Activated CD4-positive, alpha-beta memory T cell treated with anti-CD3 and anti-CD28 coated beads, Interleukin-2, amount 10 ng/mL, durations not matched to agents 7 days and 5 days (primary cell): Measurements from ENCODE around the gene CPNE2. TPM values are rescaled to one million over a fixed set of nuclear protein-coding genes. Genes with fewer than 3 reads are reported as not detected.
"Not testable (repeated sequence)": the region's sequence is repeated elsewhere in the genome, so short reads cannot be mapped to it uniquely, and the experiment has no call there.

Source experiments
- CTCF ChIA-PET: fragments of 350-600 bp; sonication (Branson Sonifier 250); formaldehyde crosslinking; loops from one replicate; lab custom pipeline; 2021; ENCODE audit warnings: antibody characterized with exemption, inconsistent platforms; lab: Charles Lee
- POLR2A ChIA-PET: fragments of 350-600 bp; sonication (Branson Sonifier 250); formaldehyde crosslinking; loops from one replicate; lab custom pipeline; 2021; ENCODE audit warnings: antibody characterized with exemption; lab: Charles Lee
- DNase-seq: peaks from one replicate; pipeline ENCODE4 v3.0.0-alpha.2; 2020
- H3K27ac Mint-ChIP-seq: one replicate; pipeline ENCODE4 v1.8.0; 2021; ENCODE audit warnings: mild to moderate bottlenecking, mixed read lengths
- H3K27me3 Mint-ChIP-seq: one replicate; pipeline ENCODE4 v1.8.0; 2021; ENCODE audit warnings: mixed read lengths
- H3K36me3 Mint-ChIP-seq: one replicate; pipeline ENCODE4 v1.8.0; 2021; ENCODE audit warnings: low read depth, mixed read lengths
- H3K4me1 Mint-ChIP-seq: one replicate; pipeline ENCODE4 v1.8.0; 2021; ENCODE audit warnings: mixed read lengths
- H3K4me3 Mint-ChIP-seq: one replicate; pipeline ENCODE4 v1.8.0; 2021; ENCODE audit warnings: mild to moderate bottlenecking, mixed read lengths
- H3K9me3 Mint-ChIP-seq: one replicate; pipeline ENCODE4 v1.8.0; 2021; ENCODE audit warnings: mixed read lengths
- total RNA-seq, 2 experiments: library from RNA; stranded (reverse); gene quantifications; one replicate each; pipeline ENCODE4 v1.2.3, GENCODE V29; 2021

The CPNE2 gene
- total RNA-seq, 2 experiments from 2014 or later, result 4.6 to 4.8 TPM

DNA sequence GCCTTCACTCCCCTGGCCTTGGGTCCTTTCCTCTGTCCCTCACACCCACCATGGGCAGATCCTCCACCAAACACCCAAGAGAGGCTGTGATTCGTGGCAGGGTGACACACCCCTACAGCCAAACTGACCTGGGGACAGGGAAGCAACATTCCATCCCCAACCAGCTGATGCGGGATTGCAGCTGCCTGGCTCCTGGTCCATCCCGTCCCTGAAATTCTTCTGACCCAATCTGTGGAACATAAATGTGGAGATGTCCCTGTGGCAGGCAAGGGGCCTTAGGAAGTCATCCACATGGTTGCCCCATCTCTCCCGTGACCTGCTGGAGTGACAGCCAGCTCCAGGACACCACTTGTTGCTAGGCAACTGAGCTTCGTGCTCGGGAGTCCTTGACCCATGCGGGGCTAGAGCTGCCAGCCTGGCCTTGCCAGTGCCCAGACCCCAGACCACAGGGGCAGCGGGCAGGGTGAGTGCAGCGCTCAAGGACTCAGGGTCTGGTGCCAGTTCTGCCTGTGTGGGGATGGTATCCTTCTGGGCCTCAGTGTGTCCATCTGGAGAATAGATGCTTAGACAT, 34.0 kb upstream of the CPNE2 start:
- ChIA-PET CTCF (no interaction called here), POLR2A (interaction anchor here (1.1 kb wide), 2 partner anchors 9 to 14 kb away, joined by 3 to 4 read pairs; no protein-coding TSS in a partner anchor)
- Mint-ChIP-seq H3K4me1 (no peaks in the 10 kb centered on the region), H3K27me3 (no peaks in the 10 kb centered on the region), H3K36me3 (peaks cover 74% of the 10 kb centered on the region), H3K4me3 (no peak overlapping the region), H3K9me3 (no peaks in the 10 kb centered on the region), H3K27ac (no peak overlapping the region)
- no peak for DNase-seq

DNA sequence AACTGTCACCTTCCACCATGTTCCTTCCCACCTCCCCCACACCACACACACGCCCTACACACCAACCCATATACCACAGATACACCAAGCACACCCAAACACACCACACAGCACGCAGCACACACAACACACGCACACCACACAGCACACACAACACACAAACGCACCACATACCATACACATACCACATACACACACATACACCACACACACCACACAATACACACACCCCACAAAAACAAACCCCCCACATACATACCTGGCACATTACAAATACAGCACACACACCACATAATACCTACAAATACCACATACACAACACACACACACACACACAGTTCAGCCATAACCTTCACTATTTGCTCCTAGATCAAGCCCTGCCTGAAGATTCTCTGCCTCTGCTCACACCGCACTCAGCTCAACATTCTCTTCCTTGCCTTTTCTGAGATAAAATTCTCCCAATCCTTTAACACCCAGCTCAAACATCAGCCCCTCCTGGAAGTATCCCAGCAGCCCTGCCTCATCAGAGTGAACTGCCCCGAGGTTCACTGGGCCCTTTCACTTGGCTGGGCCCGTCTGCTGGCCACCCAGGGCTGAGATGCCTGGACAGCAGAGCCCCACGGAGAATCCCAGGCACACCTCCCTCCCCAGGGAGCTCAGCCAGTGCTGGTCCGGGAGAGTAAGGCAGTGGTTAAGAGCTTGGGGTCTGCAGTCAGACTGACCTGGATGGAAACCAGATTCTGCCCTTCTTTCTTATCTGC, 31.9 kb upstream of the CPNE2 start:
- ChIA-PET CTCF (interaction anchor here (0.8 kb wide), 1 partner anchor 23 kb away, joined by 4 read pairs; no protein-coding TSS in a partner anchor), POLR2A (interaction anchor here (1.1 kb wide), 1 partner anchor 9 kb away, joined by 7 read pairs; no protein-coding TSS in a partner anchor)
- Mint-ChIP-seq H3K4me1 (no peaks in the 10 kb centered on the region), H3K4me3 (no peak overlapping the region), H3K36me3 (peaks cover 62% of the 10 kb centered on the region), H3K27ac (peak overlapping the region; percentile 16), H3K9me3 (no peaks in the 10 kb centered on the region), H3K27me3 (no peaks in the 10 kb centered on the region)
- DNase-seq, result no peak

- Mint-ChIP-seq H3K9me3 (no peaks in the 10 kb centered on the region), H3K4me1 (no peaks in the 10 kb centered on the region), H3K27me3 (no peaks in the 10 kb centered on the region), H3K36me3 (peaks cover 62% of the 10 kb centered on the region), H3K27ac (no peak overlapping the region), H3K4me3 (no peak overlapping the region)
- POLR2A ChIA-PET, result interaction anchor here (1.1 kb wide), 1 partner anchor 8 kb away, joined by 7 read pairs; no protein-coding TSS in a partner anchor
- no peak for DNase-seq
- CTCF ChIA-PET, result interaction anchor here (0.8 kb wide), 1 partner anchor 22 kb away, joined by 4 read pairs; no protein-coding TSS in a partner anchor
Measured at GRCh38 chr16:57061084-57061905, 31.1 kb upstream of the CPNE2 start.

GRCh38 chr16:57062329-57062728, 30.1 kb upstream of the CPNE2 start:
- POLR2A ChIA-PET, result no interaction called here
- H3K27ac Mint-ChIP-seq, result no peak overlapping the region
- no peak for DNase-seq
- no peaks in the 10 kb centered on the region for H3K4me1 Mint-ChIP-seq
- no peaks in the 10 kb centered on the region for H3K9me3 Mint-ChIP-seq
- H3K36me3 Mint-ChIP-seq, result peaks cover 70% of the 10 kb centered on the region
- H3K27me3 Mint-ChIP-seq, result no peaks in the 10 kb centered on the region
- no peak overlapping the region for H3K4me3 Mint-ChIP-seq
- CTCF ChIA-PET, result no interaction called here

DNA sequence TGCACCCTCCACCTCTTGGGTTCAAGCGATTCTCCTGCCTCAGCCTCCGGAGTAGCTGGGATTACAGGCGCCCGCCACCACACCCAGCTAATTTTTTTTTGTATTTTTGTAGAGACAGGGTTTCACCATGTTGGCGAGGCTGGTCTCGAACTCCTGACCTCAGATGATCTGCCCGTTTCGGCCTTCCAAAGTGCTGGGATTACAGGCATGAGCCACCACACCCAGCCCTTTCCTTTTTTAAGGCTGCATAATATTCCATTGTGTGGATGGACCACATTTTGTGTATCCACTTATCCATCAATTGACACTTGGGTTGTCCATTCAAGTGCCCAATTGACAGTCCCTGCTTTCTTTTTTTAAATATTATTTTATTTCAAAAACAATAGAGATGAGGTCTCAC, 29.2 kb upstream of the CPNE2 start:
- H3K9me3 Mint-ChIP-seq, H3K27ac Mint-ChIP-seq, DNase-seq, POLR2A ChIA-PET, H3K27me3 Mint-ChIP-seq, H3K4me1 Mint-ChIP-seq, H3K4me3 Mint-ChIP-seq: not testable (repeated sequence)
- H3K36me3 Mint-ChIP-seq, result peaks cover 67% of the 10 kb centered on the region
- CTCF ChIA-PET, result interaction anchor here (0.7 kb wide), 1 partner anchor 30 kb away, joined by 3 read pairs; no protein-coding TSS in a partner anchor

- no peaks in the 10 kb centered on the region for H3K27me3 Mint-ChIP-seq
- peaks cover 71% of the 10 kb centered on the region for H3K36me3 Mint-ChIP-seq
- ChIA-PET POLR2A (interaction anchor here (1.3 to 1.6 kb wide), 2 partner anchors 12 to 15 kb away, joined by 4 to 5 read pairs; no protein-coding TSS in a partner anchor), CTCF (interaction anchor here (1.6 kb wide), 1 partner anchor 100 kb away, joined by 5 read pairs; no protein-coding TSS in a partner anchor)
- H3K27ac Mint-ChIP-seq, result no peak overlapping the region
- H3K4me1 Mint-ChIP-seq, result peaks cover 9% of the 10 kb centered on the region
- no peaks in the 10 kb centered on the region for H3K9me3 Mint-ChIP-seq
- H3K4me3 Mint-ChIP-seq, result no peak overlapping the region
- DNase-seq, result no peak
Measured at GRCh38 chr16:57064995-57065394, 27.4 kb upstream of the CPNE2 start.

DNA sequence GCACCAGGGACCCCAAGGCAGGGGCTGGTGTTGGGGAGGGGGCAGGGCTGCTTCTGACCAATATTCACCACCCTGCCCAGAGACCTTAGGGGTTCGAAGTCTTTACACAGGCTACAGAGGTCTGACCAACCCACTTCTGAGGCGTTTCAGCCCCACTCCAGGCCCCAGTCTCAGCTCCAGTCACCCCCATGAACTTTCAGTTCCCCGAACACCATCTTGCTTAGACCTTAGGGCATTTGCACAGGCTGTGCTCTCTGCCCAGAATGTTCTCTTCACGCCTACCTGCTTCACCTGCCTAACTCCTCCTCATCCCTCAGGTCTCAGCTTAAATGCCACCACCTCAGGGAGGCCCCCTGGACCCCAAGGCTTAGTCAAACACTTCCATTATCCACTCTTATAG, 25.8 kb upstream of the CPNE2 start:
- Mint-ChIP-seq H3K27me3 (no peaks in the 10 kb centered on the region), H3K9me3 (no peaks in the 10 kb centered on the region), H3K4me1 (peaks cover 20% of the 10 kb centered on the region), H3K27ac (no peak overlapping the region), H3K36me3 (peaks cover 72% of the 10 kb centered on the region), H3K4me3 (no peak overlapping the region)
- ChIA-PET POLR2A (interaction anchor here (0.9 to 1.7 kb wide), 7 partner anchors 7 to 77 kb away, joined by 3 to 5 read pairs (median 4); partner anchors contain the start of gene NLRC5), CTCF (interaction anchor here (1.4 kb wide), 1 partner anchor 20 kb away, joined by 3 read pairs; no protein-coding TSS in a partner anchor)
- DNase-seq, result no peak

DNA sequence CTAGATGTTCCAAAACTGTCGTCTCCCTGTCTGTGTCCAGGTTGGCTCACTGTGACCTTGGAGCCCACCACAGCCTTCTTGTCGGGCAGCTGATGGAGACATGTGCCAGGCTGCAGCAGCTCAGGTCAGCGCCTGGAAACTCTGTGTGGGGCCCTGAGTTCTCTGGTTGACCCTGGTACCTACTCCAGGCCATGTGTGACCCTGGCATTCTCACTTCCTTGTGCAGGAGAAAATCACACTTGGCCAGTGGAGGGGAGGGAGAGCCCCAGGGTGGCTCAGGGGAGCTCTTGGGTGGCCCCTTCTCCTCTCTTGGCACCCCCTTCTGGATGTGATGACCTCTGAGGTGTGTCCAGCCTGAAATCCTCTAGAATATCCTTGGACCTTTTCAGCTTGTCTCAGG, 25.0 kb upstream of the CPNE2 start:
- no peak for DNase-seq
- Mint-ChIP-seq H3K27me3 (no peaks in the 10 kb centered on the region), H3K4me3 (no peak overlapping the region), H3K36me3 (peaks cover 71% of the 10 kb centered on the region), H3K27ac (no peak overlapping the region), H3K4me1 (peaks cover 26% of the 10 kb centered on the region), H3K9me3 (no peaks in the 10 kb centered on the region)
- ChIA-PET CTCF (interaction anchor here (0.9 to 1.1 kb wide), 2 partner anchors 9 to 25 kb away, joined by 3 read pairs; partner anchors contain the start of gene CPNE2), POLR2A (interaction anchor here (0.9 to 1.7 kb wide), 5 partner anchors 8 to 78 kb away, joined by 3 to 5 read pairs (median 3); partner anchors contain the start of gene NLRC5)

- CTCF ChIA-PET, result interaction anchor here (0.9 to 1.2 kb wide), 2 partner anchors 13 to 15 kb away, joined by 3 to 4 read pairs; no protein-coding TSS in a partner anchor
- H3K4me1 Mint-ChIP-seq, result peaks cover 28% of the 10 kb centered on the region
- H3K27ac Mint-ChIP-seq, result no peak overlapping the region
- H3K9me3 Mint-ChIP-seq, result no peaks in the 10 kb centered on the region
- POLR2A ChIA-PET, result interaction anchor here (1.1 to 1.8 kb wide), 4 partner anchors 8 to 80 kb away, joined by 3 to 9 read pairs (median 6); partner anchors contain the start of gene NLRC5
- no peaks in the 10 kb centered on the region for H3K27me3 Mint-ChIP-seq
- H3K36me3 Mint-ChIP-seq, result peaks cover 79% of the 10 kb centered on the region
- DNase-seq, result no peak
- H3K4me3 Mint-ChIP-seq, result no peak overlapping the region
Measured at GRCh38 chr16:57069053-57069452, 23.3 kb upstream of the CPNE2 start.

- peaks cover 78% of the 10 kb centered on the region for H3K36me3 Mint-ChIP-seq
Measured at GRCh38 chr16:57069635-57070370, 22.6 kb upstream of the CPNE2 start.

DNA sequence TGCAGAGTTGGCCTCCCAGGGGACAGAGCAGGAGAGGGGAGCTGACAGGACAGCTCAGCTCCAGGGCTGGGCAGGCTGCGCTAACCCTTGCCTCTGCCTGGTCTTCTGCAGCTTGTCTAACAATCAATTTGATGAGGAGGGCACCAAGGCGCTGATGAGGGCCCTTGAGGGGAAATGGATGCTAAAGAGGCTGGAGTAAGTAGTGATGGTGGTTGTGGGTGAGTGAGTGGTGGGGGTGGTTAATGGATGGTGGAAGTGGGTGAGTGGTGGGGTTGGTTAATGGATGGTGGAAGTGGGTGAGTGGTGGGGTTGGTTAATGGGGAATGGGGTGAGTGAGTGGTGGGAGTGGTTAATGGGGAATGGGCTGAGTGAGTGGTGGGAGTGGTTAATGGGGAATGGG, 22.0 kb upstream of the CPNE2 start:
- DNase-seq, result no peak

More at GRCh38 chr16:57069635-57070370, 22.6 kb upstream of the CPNE2 start:
- ChIA-PET POLR2A (interaction anchor here (0.7 to 1.8 kb wide), 6 partner anchors 9 to 84 kb away, joined by 3 to 9 read pairs (median 4); partner anchors contain the start of gene NLRC5), CTCF (interaction anchor here (0.9 to 1.2 kb wide), 2 partner anchors 13 to 14 kb away, joined by 3 to 4 read pairs; no protein-coding TSS in a partner anchor)
- no peaks in the 10 kb centered on the region for H3K27me3 Mint-ChIP-seq
- no peaks in the 10 kb centered on the region for H3K9me3 Mint-ChIP-seq
- H3K4me3 Mint-ChIP-seq, result no peak overlapping the region
- H3K4me1 Mint-ChIP-seq, result peaks cover 28% of the 10 kb centered on the region
- no peak for DNase-seq
- peak overlapping the region; percentile 59 for H3K27ac Mint-ChIP-seq

More for the DNA sequence above, 22.0 kb upstream of the CPNE2 start:
- no peaks in the 10 kb centered on the region for H3K9me3 Mint-ChIP-seq
- peak overlapping the region; percentile 59 for H3K27ac Mint-ChIP-seq
- H3K27me3 Mint-ChIP-seq, result no peaks in the 10 kb centered on the region
- peaks cover 76% of the 10 kb centered on the region for H3K36me3 Mint-ChIP-seq
- H3K4me3 Mint-ChIP-seq, result no peak overlapping the region
- peaks cover 28% of the 10 kb centered on the region for H3K4me1 Mint-ChIP-seq
- CTCF ChIA-PET, result no interaction called here
- POLR2A ChIA-PET, result interaction anchor here (0.7 to 1.8 kb wide), 5 partner anchors 9 to 84 kb away, joined by 3 to 9 read pairs (median 4); partner anchors contain the start of gene NLRC5
